Breast epithelium (tissue), 3 donors: ENCODE measurements around the gene CGB7.

Experiments
- CTCF ChIP-seq, 3 donors: fragments of 450-650 bp; IDR thresholded peaks; one replicate each; pipeline ENCODE4 v1.5.1; 2016 to 2017; ENCODE audit warnings: antibody characterized with exemption in 3 of 3, mild to moderate bottlenecking in 3 of 3, moderate library complexity in 3 of 3
- POLR2A ChIP-seq: fragments of 450-650 bp; IDR thresholded peaks from one replicate; pipeline ENCODE4 v1.6.1; 2016; ENCODE audit warnings: antibody characterized with exemption, mild to moderate bottlenecking, moderate library complexity

GRCh38 chr19:49006905-49007304, 50.6 kb downstream of the CGB7 start:
- TF ChIP-seq CTCF (IDR thresholded peaks at IDR 0.05) (no peak), POLR2A (no peak)
